ENCODE data around the gene LMO1. TPM values are rescaled to one million over a fixed set of nuclear protein-coding genes. Genes with fewer than 3 reads are reported as not detected.

Gene LMO1
- total and polyA plus RNA-seq, 5 donors from 2014 or later: 0.24 TPM; not detected in 4

GRCh38 chr11:8260202-8260966 lies 3.3 kb downstream of the LMO1 start:
- no peak for ATAC-seq (ENCODE audit: low read depth in 2 of 2)
- Mint-ChIP-seq H3K27ac (no peak overlapping the region), H3K4me3 (no peak overlapping the region), H3K9me3 (peaks cover 0 to 4% (median 0%) of the 10 kb centered on the region in 7 donors), H3K36me3 (no peaks in the 10 kb centered on the region), H3K27me3 (peaks cover 58% of the 10 kb centered on the region), H3K4me1 (peaks cover 0 to 19% (median 8%) of the 10 kb centered on the region in 4 donors)
- H3K27ac ChIP-seq (ENCODE audit: insufficient read depth, low read length, poor library complexity, severe bottlenecking): no peak overlapping the region
- no peaks in the 10 kb centered on the region for H3K9me3 ChIP-seq (ENCODE audit: control insufficient read depth in 2 of 2, low read length in 2 of 2)
- peaks cover 8% of the 10 kb centered on the region for H3K27me3 ChIP-seq (ENCODE audit: control insufficient read depth, insufficient read depth, low read length)
- H3K4me1 ChIP-seq (ENCODE audit: control insufficient read depth, insufficient read depth, low read length, poor library complexity, severe bottlenecking): peaks cover 15% of the 10 kb centered on the region
- H3K36me3 ChIP-seq (ENCODE audit: control insufficient read depth, insufficient read depth, low read length): no peaks in the 10 kb centered on the region
- no peak for DNase-seq
- H3K4me3 ChIP-seq (ENCODE audit: low read depth, low read length): no peak overlapping the region

GRCh38 chr11:8259306-8259959 lies 4.2 kb downstream of the LMO1 start:
- no peak for DNase-seq
- Histone ChIP-seq H3K36me3 (ENCODE audit: control insufficient read depth, insufficient read depth, low read length) (no peaks in the 10 kb centered on the region), H3K4me3 (ENCODE audit: low read depth, low read length) (no peak overlapping the region), H3K9me3 (ENCODE audit: control insufficient read depth in 2 of 2, low read length in 2 of 2) (no peaks in the 10 kb centered on the region), H3K27me3 (ENCODE audit: control insufficient read depth, insufficient read depth, low read length) (peaks cover 8% of the 10 kb centered on the region), H3K4me1 (ENCODE audit: control insufficient read depth, insufficient read depth, low read length, poor library complexity, severe bottlenecking) (peaks cover 15% of the 10 kb centered on the region), H3K27ac (ENCODE audit: insufficient read depth, low read length, poor library complexity, severe bottlenecking) (no peak overlapping the region)
- Mint-ChIP-seq H3K9me3 (no peaks in the 10 kb centered on the region), H3K4me3 (no peak overlapping the region), H3K27me3 (peaks cover 49% of the 10 kb centered on the region), H3K27ac (peak overlapping the region in 1 of 3 donors; percentile 57), H3K36me3 (no peaks in the 10 kb centered on the region), H3K4me1 (peaks cover 0 to 17% (median 8%) of the 10 kb centered on the region in 4 donors)
- no peak for ATAC-seq (ENCODE audit: low read depth in 2 of 2)

- Histone ChIP-seq H3K27me3 (ENCODE audit: control insufficient read depth, insufficient read depth, low read length) (peaks cover 8% of the 10 kb centered on the region), H3K4me1 (ENCODE audit: control insufficient read depth, insufficient read depth, low read length, poor library complexity, severe bottlenecking) (peaks cover 11% of the 10 kb centered on the region), H3K36me3 (ENCODE audit: control insufficient read depth, insufficient read depth, low read length) (no peaks in the 10 kb centered on the region), H3K9me3 (ENCODE audit: control insufficient read depth in 2 of 2, low read length in 2 of 2) (no peaks in the 10 kb centered on the region), H3K27ac (ENCODE audit: insufficient read depth, low read length, poor library complexity, severe bottlenecking) (no peak overlapping the region), H3K4me3 (ENCODE audit: low read depth, low read length) (no peak overlapping the region)
- H3K4me1 Mint-ChIP-seq: peaks cover 0 to 10% (median 4%) of the 10 kb centered on the region in 4 donors
- peak overlapping the region in 1 of 3 donors; percentile 57 for H3K27ac Mint-ChIP-seq
- no peaks in the 10 kb centered on the region for H3K36me3 Mint-ChIP-seq
- H3K9me3 Mint-ChIP-seq: no peaks in the 10 kb centered on the region
- H3K27me3 Mint-ChIP-seq: peaks cover 42% of the 10 kb centered on the region
- DNase-seq: no peak
- no peak for ATAC-seq (ENCODE audit: low read depth in 2 of 2)
- peak overlapping the region in 1 of 4 donors; percentile 5 for H3K4me3 Mint-ChIP-seq
Observed at GRCh38 chr11:8258784-8259183, 4.9 kb downstream of the LMO1 start.

GRCh38 chr11:8258289-8258688 lies 5.4 kb downstream of the LMO1 start:
- Mint-ChIP-seq H3K27me3 (peaks cover 37% of the 10 kb centered on the region), H3K27ac (peak overlapping the region in 1 of 3 donors; percentile 38), H3K4me1 (peaks cover 0 to 5% (median under 1%) of the 10 kb centered on the region in 4 donors), H3K36me3 (no peaks in the 10 kb centered on the region), H3K9me3 (no peaks in the 10 kb centered on the region), H3K4me3 (peak overlapping the region in 1 of 4 donors; percentile 5)
- DNase-seq (no peak), ATAC-seq (ENCODE audit: low read depth in 2 of 2) (no peak)
- Histone ChIP-seq H3K27me3 (ENCODE audit: control insufficient read depth, insufficient read depth, low read length) (peaks cover 4% of the 10 kb centered on the region), H3K4me3 (ENCODE audit: low read depth, low read length) (no peak overlapping the region), H3K4me1 (ENCODE audit: control insufficient read depth, insufficient read depth, low read length, poor library complexity, severe bottlenecking) (peaks cover 6% of the 10 kb centered on the region), H3K36me3 (ENCODE audit: control insufficient read depth, insufficient read depth, low read length) (no peaks in the 10 kb centered on the region), H3K27ac (ENCODE audit: insufficient read depth, low read length, poor library complexity, severe bottlenecking) (no peak overlapping the region), H3K9me3 (ENCODE audit: control insufficient read depth in 2 of 2, low read length in 2 of 2) (no peaks in the 10 kb centered on the region)

GRCh38 chr11:8257003-8257664 lies 6.5 kb downstream of the LMO1 start:
- H3K9me3 ChIP-seq (ENCODE audit: control insufficient read depth in 2 of 2, low read length in 2 of 2): no peaks in the 10 kb centered on the region
- no peak overlapping the region for H3K4me3 ChIP-seq (ENCODE audit: low read depth, low read length)
- DNase-seq (no peak), ATAC-seq (ENCODE audit: low read depth in 2 of 2) (no peak)
- Mint-ChIP-seq H3K27me3 (peaks cover 31% of the 10 kb centered on the region), H3K27ac (no peak overlapping the region), H3K4me3 (no peak overlapping the region), H3K36me3 (no peaks in the 10 kb centered on the region), H3K4me1 (peaks cover 0 to 5% (median 0%) of the 10 kb centered on the region in 4 donors), H3K9me3 (no peaks in the 10 kb centered on the region)
- no peaks in the 10 kb centered on the region for H3K4me1 ChIP-seq (ENCODE audit: control insufficient read depth, insufficient read depth, low read length, poor library complexity, severe bottlenecking)
- no peak overlapping the region for H3K27ac ChIP-seq (ENCODE audit: insufficient read depth, low read length, poor library complexity, severe bottlenecking)
- H3K27me3 ChIP-seq (ENCODE audit: control insufficient read depth, insufficient read depth, low read length): peaks cover 4% of the 10 kb centered on the region
- H3K36me3 ChIP-seq (ENCODE audit: control insufficient read depth, insufficient read depth, low read length): no peaks in the 10 kb centered on the region

- H3K9me3 ChIP-seq (ENCODE audit: control insufficient read depth in 2 of 2, low read length in 2 of 2): no peaks in the 10 kb centered on the region
- H3K27me3 ChIP-seq (ENCODE audit: control insufficient read depth, insufficient read depth, low read length): peaks cover 3% of the 10 kb centered on the region
- peak overlapping the region in 1 of 3 donors; percentile 82 for H3K27ac Mint-ChIP-seq
- DNase-seq (no peak), ATAC-seq (ENCODE audit: low read depth in 2 of 2) (no peak)
- no peaks in the 10 kb centered on the region for H3K9me3 Mint-ChIP-seq
- H3K36me3 Mint-ChIP-seq: no peaks in the 10 kb centered on the region
- no peak overlapping the region for H3K4me3 Mint-ChIP-seq
- H3K36me3 ChIP-seq (ENCODE audit: control insufficient read depth, insufficient read depth, low read length): no peaks in the 10 kb centered on the region
- H3K4me3 ChIP-seq (ENCODE audit: low read depth, low read length): no peak overlapping the region
- peaks cover 24% of the 10 kb centered on the region for H3K27me3 Mint-ChIP-seq
- H3K4me1 Mint-ChIP-seq: no peaks in the 10 kb centered on the region
- H3K27ac ChIP-seq (ENCODE audit: insufficient read depth, low read length, poor library complexity, severe bottlenecking): no peak overlapping the region
- no peaks in the 10 kb centered on the region for H3K4me1 ChIP-seq (ENCODE audit: control insufficient read depth, insufficient read depth, low read length, poor library complexity, severe bottlenecking)
Observed at GRCh38 chr11:8256271-8257002, 7.2 kb downstream of the LMO1 start.

- Mint-ChIP-seq H3K36me3 (no peaks in the 10 kb centered on the region), H3K9me3 (peaks cover 0 to 2% (median 0%) of the 10 kb centered on the region in 7 donors), H3K27me3 (peaks cover 6% of the 10 kb centered on the region), H3K27ac (no peak overlapping the region), H3K4me1 (no peaks in the 10 kb centered on the region), H3K4me3 (no peak overlapping the region)
- no peak for ATAC-seq (ENCODE audit: low read depth in 2 of 2)
- Histone ChIP-seq H3K9me3 (ENCODE audit: control insufficient read depth in 2 of 2, low read length in 2 of 2) (no peaks in the 10 kb centered on the region), H3K36me3 (ENCODE audit: control insufficient read depth, insufficient read depth, low read length) (no peaks in the 10 kb centered on the region), H3K4me3 (ENCODE audit: low read depth, low read length) (no peak overlapping the region), H3K27ac (ENCODE audit: insufficient read depth, low read length, poor library complexity, severe bottlenecking) (no peak overlapping the region), H3K27me3 (ENCODE audit: control insufficient read depth, insufficient read depth, low read length) (no peaks in the 10 kb centered on the region), H3K4me1 (ENCODE audit: control insufficient read depth, insufficient read depth, low read length, poor library complexity, severe bottlenecking) (no peaks in the 10 kb centered on the region)
- no peak for DNase-seq
Observed at GRCh38 chr11:8253566-8253965, 10.1 kb downstream of the LMO1 start.

Measured in CD4-positive, CD25-positive, alpha-beta regulatory T cell (primary cell).